Transverse colon (tissue), 4 donors: ENCODE results near the gene SLC34A2. TPM values are rescaled to one million over a fixed set of nuclear protein-coding genes. Genes with fewer than 3 reads are reported as not detected.

Experiments
- DNase-seq: peaks from one replicate; pipeline ENCODE4 v3.0.0-alpha.2; 2019
- H3K27ac ChIP-seq, 4 donors: fragments of 200-600 bp; sonication (generic); 2 replicates each; pipeline ENCODE4 v1.5.1; 2016 to 2018; ENCODE audit warnings: inconsistent platforms in 4 of 4
- H3K27me3 ChIP-seq: fragments of 200-600 bp; sonication (generic); 2 replicates; pipeline ENCODE4 v1.5.1; 2017; ENCODE audit warnings: inconsistent platforms
- H3K36me3 ChIP-seq, 4 donors: fragments of 200-600 bp; sonication (generic); 2 replicates each; pipeline ENCODE4 v1.5.1; 2017 to 2019; ENCODE audit warnings: inconsistent platforms in 4 of 4
- H3K4me1 ChIP-seq, 4 donors: fragments of 200-600 bp; sonication (generic); 2 replicates each; pipeline ENCODE4 v1.5.1; 2017 to 2020; ENCODE audit warnings: inconsistent platforms in 4 of 4
- H3K4me3 ChIP-seq, 4 donors: fragments of 200-600 bp; sonication (generic); 1 replicate in 1 of 4; 2 replicates in 3 of 4; pipeline versions ENCODE4 v1.5.1 to v1.6.1; 2017 to 2019; ENCODE audit warnings: inconsistent platforms in 4 of 4
- H3K9me3 ChIP-seq, 2 donors: fragments of 200-600 bp; sonication (generic); 2 replicates each; pipeline ENCODE4 v1.5.1; 2017 to 2019; ENCODE audit warnings: inconsistent platforms in 2 of 2
- EP300 ChIP-seq: sonication (generic); formaldehyde crosslinking; IDR thresholded peaks from one replicate; pipeline ENCODE4 v1.6.1; 2017; ENCODE audit warnings: antibody characterized with exemption, low read depth
- POLR2A ChIP-seq: fragments of 450-650 bp; IDR thresholded peaks from one replicate; pipeline ENCODE4 v1.6.1; 2016; ENCODE audit warnings: antibody characterized with exemption, mild to moderate bottlenecking, moderate library complexity
- POLR2AphosphoS5 ChIP-seq, 3 donors: sonication (generic); formaldehyde crosslinking; IDR thresholded peaks; one replicate each; pipeline ENCODE4 v1.6.1; 2016; ENCODE audit warnings: antibody characterized with exemption in 3 of 3
- WGBS, 2 donors: methylation state at CpG; one replicate each; pipeline ENCODE4 v1.1.5; 2018; ENCODE audit warnings: low coverage in 1 of 2; 5-methylcytosine and 5-hydroxymethylcytosine counted together
- in situ Hi-C, 4 donors: fragments of 200-750 bp; cut with MboI; loops; one replicate each; pipeline versions ENCODE4 v1.15.0 to v1.15.1; 2017; ENCODE audit warnings: low sequenced_read_pairs in 3 of 4, low pct_ligation_motif_present in 1 of 4, low pct_unique_long_range_greater_than_20kb in 1 of 4
- intact Hi-C: fragments of 100-400 bp; cut with DNase I; formaldehyde crosslinking; loops from one replicate; pipeline ENCODE4 v1.15.1; 2023; ENCODE audit warnings: low total_unique reads
- total RNA-seq, 4 donors: library from RNA; depleted of rRNA; stranded (reverse); fragments of >200 nt; gene quantifications; one replicate each; pipeline ENCODE4 v1.1.0, GENCODE V29; 2016
- TF ChIP-seq, protein P1 (sequence below), 5 experiments: fragments of 200-600 bp in 3 of 5; fragments of 450-650 bp in 2 of 5; sonication (generic) in 3 of 5; IDR thresholded peaks; 1 replicate in 2 of 5; 2 replicates in 3 of 5; pipeline ENCODE4 v1.5.1; 2016 to 2017; ENCODE audit warnings: antibody characterized with exemption in 5 of 5, inconsistent platforms in 3 of 5, mild to moderate bottlenecking in 2 of 5, moderate library complexity in 1 of 5

Gene SLC34A2
- total RNA-seq, 4 donors from 2014 or later: not detected

DNA sequence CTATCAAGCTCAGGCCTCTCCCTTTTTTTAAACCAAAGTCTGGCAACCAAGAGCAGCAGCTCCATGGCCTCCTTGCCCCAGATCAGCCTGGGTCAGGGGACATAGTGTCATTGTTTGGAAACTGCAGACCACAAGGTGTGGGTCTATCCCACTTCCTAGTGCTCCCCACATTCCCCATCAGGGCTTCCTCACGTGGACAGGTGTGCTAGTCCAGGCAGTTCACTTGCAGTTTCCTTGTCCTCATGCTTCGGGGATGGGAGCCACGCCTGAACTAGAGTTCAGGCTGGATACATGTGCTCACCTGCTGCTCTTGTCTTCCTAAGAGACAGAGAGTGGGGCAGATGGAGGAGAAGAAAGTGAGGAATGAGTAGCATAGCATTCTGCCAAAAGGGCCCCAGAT lies 21.5 kb downstream of the SLC34A2 start:
- H3K4me1 ChIP-seq: no peaks in the 10 kb centered on the region
- TF ChIP-seq, protein P1, sequence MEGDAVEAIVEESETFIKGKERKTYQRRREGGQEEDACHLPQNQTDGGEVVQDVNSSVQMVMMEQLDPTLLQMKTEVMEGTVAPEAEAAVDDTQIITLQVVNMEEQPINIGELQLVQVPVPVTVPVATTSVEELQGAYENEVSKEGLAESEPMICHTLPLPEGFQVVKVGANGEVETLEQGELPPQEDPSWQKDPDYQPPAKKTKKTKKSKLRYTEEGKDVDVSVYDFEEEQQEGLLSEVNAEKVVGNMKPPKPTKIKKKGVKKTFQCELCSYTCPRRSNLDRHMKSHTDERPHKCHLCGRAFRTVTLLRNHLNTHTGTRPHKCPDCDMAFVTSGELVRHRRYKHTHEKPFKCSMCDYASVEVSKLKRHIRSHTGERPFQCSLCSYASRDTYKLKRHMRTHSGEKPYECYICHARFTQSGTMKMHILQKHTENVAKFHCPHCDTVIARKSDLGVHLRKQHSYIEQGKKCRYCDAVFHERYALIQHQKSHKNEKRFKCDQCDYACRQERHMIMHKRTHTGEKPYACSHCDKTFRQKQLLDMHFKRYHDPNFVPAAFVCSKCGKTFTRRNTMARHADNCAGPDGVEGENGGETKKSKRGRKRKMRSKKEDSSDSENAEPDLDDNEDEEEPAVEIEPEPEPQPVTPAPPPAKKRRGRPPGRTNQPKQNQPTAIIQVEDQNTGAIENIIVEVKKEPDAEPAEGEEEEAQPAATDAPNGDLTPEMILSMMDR (IDR thresholded peaks at IDR 0.05): no peak
- TF ChIP-seq EP300 (no peak), POLR2A (no peak), POLR2AphosphoS5 (IDR thresholded peaks at IDR 0.05) (no peak)
- no peak overlapping the region for H3K4me3 ChIP-seq
- no peaks in the 10 kb centered on the region for H3K36me3 ChIP-seq
- H3K9me3 ChIP-seq: no peaks in the 10 kb centered on the region
- H3K27me3 ChIP-seq: no peaks in the 10 kb centered on the region
- 43 to 60% methylated on average over 1 to 3 of the region's 3 CpGs for WGBS, 2 donors
- H3K27ac ChIP-seq: no peak overlapping the region
- intact Hi-C loops: no loop called here
- DNase-seq: no peak
- in situ Hi-C loops: no loop called here

DNA sequence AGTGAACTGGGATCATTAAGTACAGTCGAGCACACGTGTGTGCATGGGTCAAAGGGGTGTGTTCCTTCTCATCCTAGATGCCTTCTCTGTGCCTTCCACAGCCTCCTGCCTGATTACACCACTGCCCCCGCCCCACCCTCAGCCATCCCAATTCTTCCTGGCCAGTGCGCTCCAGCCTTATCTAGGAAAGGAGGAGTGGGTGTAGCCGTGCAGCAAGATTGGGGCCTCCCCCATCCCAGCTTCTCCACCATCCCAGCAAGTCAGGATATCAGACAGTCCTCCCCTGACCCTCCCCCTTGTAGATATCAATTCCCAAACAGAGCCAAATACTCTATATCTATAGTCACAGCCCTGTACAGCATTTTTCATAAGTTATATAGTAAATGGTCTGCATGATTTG lies 22.3 kb downstream of the SLC34A2 start:
- TF ChIP-seq, protein P1 (IDR thresholded peaks at IDR 0.05): no peak
- in situ Hi-C loops: no loop called here
- WGBS, 2 donors: 80 to 81% methylated on average over 4 to 5 of the region's 5 CpGs
- no peak for DNase-seq
- H3K36me3 ChIP-seq: no peaks in the 10 kb centered on the region
- H3K27me3 ChIP-seq: no peaks in the 10 kb centered on the region
- H3K4me1 ChIP-seq: no peaks in the 10 kb centered on the region
- intact Hi-C loops: no loop called here
- H3K9me3 ChIP-seq: no peaks in the 10 kb centered on the region
- no peak overlapping the region for H3K4me3 ChIP-seq
- no peak overlapping the region for H3K27ac ChIP-seq

GRCh38 chr4:25687773-25688172 lies 32.1 kb downstream of the SLC34A2 start:
- Histone ChIP-seq H3K4me1 (no peaks in the 10 kb centered on the region), H3K4me3 (no peak overlapping the region), H3K36me3 (no peaks in the 10 kb centered on the region), H3K27me3 (no peaks in the 10 kb centered on the region), H3K9me3 (peaks cover 8 to 13% of the 10 kb centered on the region in 2 donors), H3K27ac (no peak overlapping the region)
- in situ Hi-C loops (no loop called here), intact Hi-C loops (no loop called here)
- DNase-seq: no peak
- 82 to 97% methylated on average over 6 to 7 of the region's 7 CpGs for WGBS, 2 donors
- TF ChIP-seq POLR2AphosphoS5 (IDR thresholded peaks at IDR 0.05): no peak
- TF ChIP-seq, protein P1 (IDR thresholded peaks at IDR 0.05): no peak

DNA sequence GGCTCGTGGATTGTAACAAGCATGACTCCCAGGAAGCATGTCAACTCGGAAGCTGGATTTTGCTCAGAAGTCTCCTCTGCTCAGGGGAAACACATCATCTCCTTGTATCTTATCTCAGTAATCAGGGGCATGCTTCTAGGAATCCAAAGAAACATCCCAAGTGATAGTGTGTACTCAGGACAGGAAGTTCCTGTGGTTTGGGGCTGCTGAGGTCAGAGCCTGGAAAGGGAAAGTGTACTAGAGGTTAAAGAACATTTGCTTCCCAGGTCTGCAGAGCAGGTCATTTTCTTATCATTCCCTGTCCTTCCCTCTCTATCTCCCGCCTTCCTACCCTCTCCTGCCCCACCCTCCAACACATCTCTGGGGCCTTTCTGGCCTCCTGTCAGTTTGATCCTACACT lies 38.8 kb downstream of the SLC34A2 start:
- intact Hi-C loops (no loop called here), in situ Hi-C loops (no loop called here)
- peaks cover 8 to 13% of the 10 kb centered on the region in 2 donors for H3K9me3 ChIP-seq
- H3K36me3 ChIP-seq: no peaks in the 10 kb centered on the region
- H3K4me3 ChIP-seq: no peak overlapping the region
- no peak for TF ChIP-seq POLR2A
- TF ChIP-seq POLR2AphosphoS5 (IDR thresholded peaks at IDR 0.05): no peak
- no peak for TF ChIP-seq EP300
- TF ChIP-seq, protein P1 (IDR thresholded peaks at IDR 0.05): no peak
- WGBS, 2 donors: 60 to 63% methylated on average over 2 to 3 of the region's 3 CpGs
- H3K4me1 ChIP-seq: no peaks in the 10 kb centered on the region
- DNase-seq: no peak
- no peak overlapping the region for H3K27ac ChIP-seq
- no peaks in the 10 kb centered on the region for H3K27me3 ChIP-seq
